GM23338 (cell line): Measurements from ENCODE around the gene COBL. TPM values are rescaled to one million over a fixed set of nuclear protein-coding genes. Genes with fewer than 3 reads are reported as not detected.

Experiments
- ATAC-seq: fragments of 200-7000 bp; cut with Tn5 transposase; 3 replicates; pipeline ENCODE4 v1.9.1; 2020
- DNase-seq: peaks from one replicate; pipeline ENCODE4 v3.0.0-alpha.2; 2015; ENCODE audit warnings: low spot score
- H2AFZ ChIP-seq: fragments of 200-600 bp; sonication (generic); 2 replicates; pipeline ENCODE4 v1.8.0; 2016; ENCODE audit warnings: antibody characterized with exemption, mild to moderate bottlenecking, moderate library complexity
- H3F3A ChIP-seq: fragments of 200-600 bp; sonication (generic); replicated peaks from 2 replicates; pipeline ENCODE4 v1.8.0; 2017; ENCODE audit warnings: antibody characterized with exemption, mixed run types, low read depth
- H3K27ac ChIP-seq: fragments of 200-600 bp; sonication (generic); 2 replicates; pipeline ENCODE4 v1.6.1; 2016; ENCODE audit warnings: low read depth
- H3K27me3 ChIP-seq: fragments of 200-600 bp; sonication (generic); 2 replicates; pipeline ENCODE4 v1.8.0; 2016; ENCODE audit warnings: mild to moderate bottlenecking, mixed run types, moderate library complexity; ENCODE audit not compliant: insufficient read depth
- H3K36me3 ChIP-seq: fragments of 200-600 bp; sonication (generic); 2 replicates; pipeline ENCODE4 v1.8.0; 2016; ENCODE audit warnings: mild to moderate bottlenecking; ENCODE audit not compliant: insufficient read depth
- H3K4me1 ChIP-seq: fragments of 200-600 bp; sonication (generic); 2 replicates; pipeline ENCODE4 v1.8.0; 2016; ENCODE audit warnings: mild to moderate bottlenecking, moderate library complexity; ENCODE audit not compliant: insufficient read depth
- H3K4me2 ChIP-seq: fragments of 200-600 bp; sonication (generic); 2 replicates; pipeline ENCODE4 v1.7.1; 2017; ENCODE audit warnings: mixed run types
- H3K4me3 ChIP-seq: fragments of 200-600 bp; sonication (generic); 2 replicates; pipeline ENCODE4 v1.6.1; 2016; ENCODE audit warnings: mixed run types
- H3K79me2 ChIP-seq: fragments of 200-600 bp; sonication (generic); replicated peaks from 2 replicates; pipeline ENCODE4 v1.8.0; 2017; ENCODE audit warnings: mild to moderate bottlenecking; ENCODE audit not compliant: insufficient read depth
- H3K9me2 ChIP-seq: fragments of 200-600 bp; sonication (generic); 2 replicates; pipeline ENCODE4 v1.8.0; 2017; ENCODE audit not compliant: insufficient read depth
- H4K20me1 ChIP-seq: fragments of 200-600 bp; sonication (generic); replicated peaks from 2 replicates; pipeline ENCODE4 v1.8.0; 2017; ENCODE audit warnings: mild to moderate bottlenecking; ENCODE audit not compliant: insufficient read depth
- H3K27ac Mint-ChIP-seq: 2 replicates; pipeline ENCODE4 v1.8.0; 2020; ENCODE audit warnings: inconsistent platforms, mild to moderate bottlenecking, moderate library complexity, mixed read lengths
- H3K27me3 Mint-ChIP-seq: 3 replicates; pipeline ENCODE4 v1.8.0; 2022; ENCODE audit warnings: low read depth, mild to moderate bottlenecking, moderate library complexity, mixed read lengths, inconsistent platforms; ENCODE audit not compliant: insufficient read depth, poor library complexity
- H3K36me3 Mint-ChIP-seq: 3 replicates; pipeline ENCODE4 v1.8.0; 2021; ENCODE audit warnings: low read depth, mild to moderate bottlenecking, inconsistent platforms, moderate library complexity, mixed read lengths
- H3K4me1 Mint-ChIP-seq: 3 replicates; pipeline ENCODE4 v1.8.0; 2020; ENCODE audit warnings: mild to moderate bottlenecking, inconsistent platforms, mixed read lengths
- H3K4me3 Mint-ChIP-seq: 3 replicates; pipeline ENCODE4 v1.8.0; 2021; ENCODE audit warnings: moderate library complexity, mild to moderate bottlenecking, inconsistent platforms, mixed read lengths
- H3K9me3 Mint-ChIP-seq: 3 replicates; pipeline ENCODE4 v1.8.0; 2020; ENCODE audit warnings: moderate library complexity, mild to moderate bottlenecking, inconsistent platforms, mixed read lengths
- CREB1 ChIP-seq: fragments of 250-450 bp; sonication (Bioruptor Pico); IDR thresholded peaks from 2 replicates; pipeline ENCODE4 v1.5.0; 2020; ENCODE audit warnings: low read depth, mild to moderate bottlenecking, moderate library complexity
- ETS1 ChIP-seq: IDR thresholded peaks from 2 replicates; pipeline ENCODE4 v1.6.1; 2016; ENCODE audit warnings: antibody characterized with exemption
- EZH2 ChIP-seq: fragments of 200-600 bp; sonication (generic); IDR thresholded peaks from one replicate; pipeline ENCODE4 v1.8.0; 2017; ENCODE audit warnings: antibody characterized with exemption, mild to moderate bottlenecking, low read depth; ENCODE audit not compliant: unreplicated experiment
- EZH2phosphoT487 ChIP-seq: fragments of 200-600 bp; sonication (generic); IDR thresholded peaks from one replicate; pipeline ENCODE4 v1.8.1; 2018; ENCODE audit warnings: antibody characterized with exemption; ENCODE audit not compliant: unreplicated experiment
- JUNB ChIP-seq: IDR thresholded peaks from one replicate; pipeline ENCODE4 v1.6.1; 2016; ENCODE audit warnings: antibody characterized with exemption; ENCODE audit not compliant: unreplicated experiment
- NANOG ChIP-seq: IDR thresholded peaks from 2 replicates; pipeline ENCODE4 v1.6.1; 2016; ENCODE audit warnings: antibody characterized with exemption, borderline replicate concordance
- POLR2AphosphoS5 ChIP-seq: IDR thresholded peaks from 2 replicates; pipeline ENCODE4 v1.6.1; 2016; ENCODE audit warnings: antibody characterized with exemption, low read depth
- STAT1 ChIP-seq: IDR thresholded peaks from one replicate; pipeline ENCODE4 v1.6.1; 2016; ENCODE audit warnings: antibody characterized with exemption; ENCODE audit not compliant: unreplicated experiment
- ZNF114 ChIP-seq: fragments of 250-450 bp; sonication (Bioruptor Pico); IDR thresholded peaks from 2 replicates; pipeline ENCODE4 v1.5.0; 2020; ENCODE audit warnings: mild to moderate bottlenecking, moderate library complexity
- ZNF331 ChIP-seq: fragments of 250-450 bp; sonication (Bioruptor Pico); IDR thresholded peaks from 2 replicates; pipeline ENCODE4 v1.5.0; 2020; ENCODE audit warnings: low read depth, mild to moderate bottlenecking, moderate library complexity
- polyA plus RNA-seq: library from polyadenylated mRNA; unstranded; fragments of >200 nt; fragmentation: Nextera tagmentation; extraction: Ambion mirVana; gene quantifications from 2 replicates; pipeline ENCODE4 v1.2.1, GENCODE V29; 2016
- total RNA-seq: library from RNA; depleted of rRNA; stranded (reverse); fragments of >200 nt; shearing (Covaris generic); gene quantifications from 2 replicates; pipeline ENCODE4 v1.2.3, GENCODE V29; 2014
- TF ChIP-seq, protein P1 (sequence below): IDR thresholded peaks from one replicate; pipeline ENCODE4 v1.6.1; 2018; ENCODE audit warnings: antibody characterized with exemption; ENCODE audit not compliant: unreplicated experiment
- TF ChIP-seq, protein P2 (sequence below): fragments of 250-450 bp; sonication (Bioruptor Pico); IDR thresholded peaks from 2 replicates; pipeline ENCODE4 v1.5.0; 2020; ENCODE audit warnings: mild to moderate bottlenecking, moderate library complexity
- TF ChIP-seq, protein P3 (sequence below), 2 experiments: fragments of 200-600 bp in 1 of 2; sonication (generic) in 1 of 2; conservative IDR thresholded peaks; 2 replicates each; pipeline versions ENCODE4 v1.5.1 to v1.6.1; 2016 to 2017; ENCODE audit warnings: antibody characterized with exemption in 2 of 2, low read depth in 2 of 2, mild to moderate bottlenecking in 2 of 2, moderate library complexity in 1 of 2

The COBL gene
- total and polyA plus RNA-seq, 2 experiments from 2014 or later = 18.3 to 51.9 TPM

- no peak for TF ChIP-seq EZH2
- TF ChIP-seq CREB1 = no peak
- TF ChIP-seq, protein P1, sequence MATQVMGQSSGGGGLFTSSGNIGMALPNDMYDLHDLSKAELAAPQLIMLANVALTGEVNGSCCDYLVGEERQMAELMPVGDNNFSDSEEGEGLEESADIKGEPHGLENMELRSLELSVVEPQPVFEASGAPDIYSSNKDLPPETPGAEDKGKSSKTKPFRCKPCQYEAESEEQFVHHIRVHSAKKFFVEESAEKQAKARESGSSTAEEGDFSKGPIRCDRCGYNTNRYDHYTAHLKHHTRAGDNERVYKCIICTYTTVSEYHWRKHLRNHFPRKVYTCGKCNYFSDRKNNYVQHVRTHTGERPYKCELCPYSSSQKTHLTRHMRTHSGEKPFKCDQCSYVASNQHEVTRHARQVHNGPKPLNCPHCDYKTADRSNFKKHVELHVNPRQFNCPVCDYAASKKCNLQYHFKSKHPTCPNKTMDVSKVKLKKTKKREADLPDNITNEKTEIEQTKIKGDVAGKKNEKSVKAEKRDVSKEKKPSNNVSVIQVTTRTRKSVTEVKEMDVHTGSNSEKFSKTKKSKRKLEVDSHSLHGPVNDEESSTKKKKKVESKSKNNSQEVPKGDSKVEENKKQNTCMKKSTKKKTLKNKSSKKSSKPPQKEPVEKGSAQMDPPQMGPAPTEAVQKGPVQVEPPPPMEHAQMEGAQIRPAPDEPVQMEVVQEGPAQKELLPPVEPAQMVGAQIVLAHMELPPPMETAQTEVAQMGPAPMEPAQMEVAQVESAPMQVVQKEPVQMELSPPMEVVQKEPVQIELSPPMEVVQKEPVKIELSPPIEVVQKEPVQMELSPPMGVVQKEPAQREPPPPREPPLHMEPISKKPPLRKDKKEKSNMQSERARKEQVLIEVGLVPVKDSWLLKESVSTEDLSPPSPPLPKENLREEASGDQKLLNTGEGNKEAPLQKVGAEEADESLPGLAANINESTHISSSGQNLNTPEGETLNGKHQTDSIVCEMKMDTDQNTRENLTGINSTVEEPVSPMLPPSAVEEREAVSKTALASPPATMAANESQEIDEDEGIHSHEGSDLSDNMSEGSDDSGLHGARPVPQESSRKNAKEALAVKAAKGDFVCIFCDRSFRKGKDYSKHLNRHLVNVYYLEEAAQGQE = no peak
- TF ChIP-seq, protein P2, sequence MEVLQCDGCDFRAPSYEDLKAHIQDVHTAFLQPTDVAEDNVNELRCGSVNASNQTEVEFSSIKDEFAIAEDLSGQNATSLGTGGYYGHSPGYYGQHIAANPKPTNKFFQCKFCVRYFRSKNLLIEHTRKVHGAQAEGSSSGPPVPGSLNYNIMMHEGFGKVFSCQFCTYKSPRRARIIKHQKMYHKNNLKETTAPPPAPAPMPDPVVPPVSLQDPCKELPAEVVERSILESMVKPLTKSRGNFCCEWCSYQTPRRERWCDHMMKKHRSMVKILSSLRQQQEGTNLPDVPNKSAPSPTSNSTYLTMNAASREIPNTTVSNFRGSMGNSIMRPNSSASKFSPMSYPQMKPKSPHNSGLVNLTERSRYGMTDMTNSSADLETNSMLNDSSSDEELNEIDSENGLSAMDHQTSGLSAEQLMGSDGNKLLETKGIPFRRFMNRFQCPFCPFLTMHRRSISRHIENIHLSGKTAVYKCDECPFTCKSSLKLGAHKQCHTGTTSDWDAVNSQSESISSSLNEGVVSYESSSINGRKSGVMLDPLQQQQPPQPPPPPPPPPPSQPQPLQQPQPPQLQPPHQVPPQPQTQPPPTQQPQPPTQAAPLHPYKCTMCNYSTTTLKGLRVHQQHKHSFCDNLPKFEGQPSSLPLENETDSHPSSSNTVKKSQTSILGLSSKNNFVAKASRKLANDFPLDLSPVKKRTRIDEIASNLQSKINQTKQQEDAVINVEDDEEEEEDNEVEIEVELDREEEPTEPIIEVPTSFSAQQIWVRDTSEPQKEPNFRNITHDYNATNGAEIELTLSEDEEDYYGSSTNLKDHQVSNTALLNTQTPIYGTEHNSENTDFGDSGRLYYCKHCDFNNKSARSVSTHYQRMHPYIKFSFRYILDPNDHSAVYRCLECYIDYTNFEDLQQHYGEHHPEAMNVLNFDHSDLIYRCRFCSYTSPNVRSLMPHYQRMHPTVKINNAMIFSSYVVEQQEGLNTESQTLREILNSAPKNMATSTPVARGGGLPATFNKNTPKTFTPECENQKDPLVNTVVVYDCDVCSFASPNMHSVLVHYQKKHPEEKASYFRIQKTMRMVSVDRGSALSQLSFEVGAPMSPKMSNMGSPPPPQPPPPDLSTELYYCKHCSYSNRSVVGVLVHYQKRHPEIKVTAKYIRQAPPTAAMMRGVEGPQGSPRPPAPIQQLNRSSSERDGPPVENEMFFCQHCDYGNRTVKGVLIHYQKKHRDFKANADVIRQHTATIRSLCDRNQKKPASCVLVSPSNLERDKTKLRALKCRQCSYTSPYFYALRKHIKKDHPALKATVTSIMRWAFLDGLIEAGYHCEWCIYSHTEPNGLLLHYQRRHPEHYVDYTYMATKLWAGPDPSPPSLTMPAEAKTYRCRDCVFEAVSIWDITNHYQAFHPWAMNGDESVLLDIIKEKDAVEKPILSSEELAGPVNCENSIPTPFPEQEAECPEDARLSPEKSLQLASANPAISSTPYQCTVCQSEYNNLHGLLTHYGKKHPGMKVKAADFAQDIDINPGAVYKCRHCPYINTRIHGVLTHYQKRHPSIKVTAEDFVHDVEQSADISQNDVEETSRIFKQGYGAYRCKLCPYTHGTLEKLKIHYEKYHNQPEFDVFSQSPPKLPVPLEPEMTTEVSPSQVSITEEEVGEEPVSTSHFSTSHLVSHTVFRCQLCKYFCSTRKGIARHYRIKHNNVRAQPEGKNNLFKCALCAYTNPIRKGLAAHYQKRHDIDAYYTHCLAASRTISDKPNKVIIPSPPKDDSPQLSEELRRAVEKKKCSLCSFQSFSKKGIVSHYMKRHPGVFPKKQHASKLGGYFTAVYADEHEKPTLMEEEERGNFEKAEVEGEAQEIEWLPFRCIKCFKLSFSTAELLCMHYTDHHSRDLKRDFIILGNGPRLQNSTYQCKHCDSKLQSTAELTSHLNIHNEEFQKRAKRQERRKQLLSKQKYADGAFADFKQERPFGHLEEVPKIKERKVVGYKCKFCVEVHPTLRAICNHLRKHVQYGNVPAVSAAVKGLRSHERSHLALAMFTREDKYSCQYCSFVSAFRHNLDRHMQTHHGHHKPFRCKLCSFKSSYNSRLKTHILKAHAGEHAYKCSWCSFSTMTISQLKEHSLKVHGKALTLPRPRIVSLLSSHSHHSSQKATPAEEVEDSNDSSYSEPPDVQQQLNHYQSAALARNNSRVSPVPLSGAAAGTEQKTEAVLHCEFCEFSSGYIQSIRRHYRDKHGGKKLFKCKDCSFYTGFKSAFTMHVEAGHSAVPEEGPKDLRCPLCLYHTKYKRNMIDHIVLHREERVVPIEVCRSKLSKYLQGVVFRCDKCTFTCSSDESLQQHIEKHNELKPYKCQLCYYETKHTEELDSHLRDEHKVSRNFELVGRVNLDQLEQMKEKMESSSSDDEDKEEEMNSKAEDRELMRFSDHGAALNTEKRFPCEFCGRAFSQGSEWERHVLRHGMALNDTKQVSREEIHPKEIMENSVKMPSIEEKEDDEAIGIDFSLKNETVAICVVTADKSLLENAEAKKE (CRISPR knock-in tag) = no peak
- TF ChIP-seq ZNF331 (CRISPR knock-in tag) = no peak
- TF ChIP-seq POLR2AphosphoS5 = no peak
- TF ChIP-seq, protein P3, sequence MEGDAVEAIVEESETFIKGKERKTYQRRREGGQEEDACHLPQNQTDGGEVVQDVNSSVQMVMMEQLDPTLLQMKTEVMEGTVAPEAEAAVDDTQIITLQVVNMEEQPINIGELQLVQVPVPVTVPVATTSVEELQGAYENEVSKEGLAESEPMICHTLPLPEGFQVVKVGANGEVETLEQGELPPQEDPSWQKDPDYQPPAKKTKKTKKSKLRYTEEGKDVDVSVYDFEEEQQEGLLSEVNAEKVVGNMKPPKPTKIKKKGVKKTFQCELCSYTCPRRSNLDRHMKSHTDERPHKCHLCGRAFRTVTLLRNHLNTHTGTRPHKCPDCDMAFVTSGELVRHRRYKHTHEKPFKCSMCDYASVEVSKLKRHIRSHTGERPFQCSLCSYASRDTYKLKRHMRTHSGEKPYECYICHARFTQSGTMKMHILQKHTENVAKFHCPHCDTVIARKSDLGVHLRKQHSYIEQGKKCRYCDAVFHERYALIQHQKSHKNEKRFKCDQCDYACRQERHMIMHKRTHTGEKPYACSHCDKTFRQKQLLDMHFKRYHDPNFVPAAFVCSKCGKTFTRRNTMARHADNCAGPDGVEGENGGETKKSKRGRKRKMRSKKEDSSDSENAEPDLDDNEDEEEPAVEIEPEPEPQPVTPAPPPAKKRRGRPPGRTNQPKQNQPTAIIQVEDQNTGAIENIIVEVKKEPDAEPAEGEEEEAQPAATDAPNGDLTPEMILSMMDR (conservative IDR thresholded peaks at IDR 0.05; ENCODE audit: low read depth in 2 of 2) = no peak
- no peak for TF ChIP-seq ZNF114
- no peak for TF ChIP-seq NANOG
- TF ChIP-seq ETS1 = no peak
- no peak for TF ChIP-seq STAT1
- no peak for TF ChIP-seq JUNB
- TF ChIP-seq EZH2phosphoT487 = no peak
- H3F3A ChIP-seq = no peaks in the 10 kb centered on the region
- Mint-ChIP-seq H3K36me3 (peaks cover 8% of the 10 kb centered on the region), H3K27ac (no peak overlapping the region), H3K27me3 (peaks cover 3% of the 10 kb centered on the region), H3K4me3 (no peak overlapping the region), H3K9me3 (no peaks in the 10 kb centered on the region), H3K4me1 (peaks cover 38% of the 10 kb centered on the region)
- 0 out of 2 replicates have a peak, but pooled peaks cover 7% of the 10 kb centered on the region for H4K20me1 ChIP-seq
- no peak overlapping the region for H2AFZ ChIP-seq
- H3K79me2 ChIP-seq = peaks cover 47% of the 10 kb centered on the region
- no peak overlapping the region for H3K4me3 ChIP-seq
- H3K27me3 ChIP-seq = no peaks in the 10 kb centered on the region
- no peaks in the 10 kb centered on the region for H3K9me2 ChIP-seq
- H3K4me1 ChIP-seq = peaks cover 16% of the 10 kb centered on the region; the same call in 1 of the 2 replicates
- DNase-seq (no peak), ATAC-seq (no peak)
- no peak overlapping the region for H3K27ac ChIP-seq
- no peaks in the 10 kb centered on the region for H3K36me3 ChIP-seq
- H3K4me2 ChIP-seq = no peak overlapping the region
Observed at GRCh38 chr7:51217804-51218203, 98.8 kb downstream of the COBL start.
